B cell (primary cell): ENCODE data around the gene JCHAIN. TPM values are rescaled to one million over a fixed set of nuclear protein-coding genes. Genes with fewer than 3 reads are reported as not detected.
A peak's percentile ranks its signal among the peaks of the same experiment; 100 is the strongest.

ENCODE experiments used
- ATAC-seq: fragments of 200-7000 bp; cut with Tn5 transposase; one replicate; pipeline ENCODE4 v1.10.0; 2021; ENCODE audit warnings: low read depth, mild to moderate bottlenecking, moderate number of reproducible peaks, moderate library complexity
- CTCF ChIA-PET: fragments of 350-600 bp; sonication (Branson Sonifier 250); formaldehyde crosslinking; loops from one replicate; lab custom pipeline; 2021; ENCODE audit warnings: antibody characterized with exemption, inconsistent platforms; lab: Charles Lee
- POLR2A ChIA-PET: fragments of 350-600 bp; sonication (Branson Sonifier 250); formaldehyde crosslinking; loops from one replicate; lab custom pipeline; 2021; ENCODE audit warnings: antibody characterized with exemption; lab: Charles Lee
- DNase-seq: peaks from one replicate; pipeline ENCODE4 v3.0.0; 2013
- H2AFZ ChIP-seq: 2 replicates; pipeline ENCODE4 v1.6.1; 2012; ENCODE audit warnings: mild to moderate bottlenecking, low read depth, low read length; ENCODE audit not compliant: insufficient read depth, poor library complexity, severe bottlenecking
- H3K27ac ChIP-seq, 2 donors: 1 replicate in 1 of 2; 2 replicates in 1 of 2; pipeline ENCODE4 v1.5.1; 2012 to 2013; ENCODE audit warnings: low read length in 2 of 2, mild to moderate bottlenecking in 2 of 2, moderate library complexity in 1 of 2
- H3K27me3 ChIP-seq, 4 experiments: fragments of 200-600 bp in 1 of 4; sonication (generic) in 1 of 4; replicated peaks in 1 of 4; 1 replicate in 2 of 4; 2 replicates in 2 of 4; pipeline versions ENCODE4 v1.6.1 to v1.7.0; 2013 to 2016; ENCODE audit warnings: low read length in 3 of 4, mild to moderate bottlenecking in 2 of 4, mixed read lengths in 1 of 4, moderate library complexity in 1 of 4; ENCODE audit not compliant: insufficient read depth in 4 of 4, control insufficient read depth in 3 of 4; ENCODE audit errors: control extremely low read depth in 1 of 4
- H3K36me3 ChIP-seq, 2 experiments: replicated peaks in 1 of 2; 1 replicate in 1 of 2; 2 replicates in 1 of 2; pipeline versions ENCODE4 v1.6.1 to v1.7.1; 2013; ENCODE audit warnings: low read length in 1 of 2; ENCODE audit not compliant: insufficient read depth in 2 of 2, control insufficient read depth in 1 of 2; ENCODE audit errors: control extremely low read depth in 1 of 2, extremely low read depth in 1 of 2
- H3K4me1 ChIP-seq, 2 donors: fragments of 200-600 bp in 1 of 2; sonication (generic) in 1 of 2; 1 replicate in 1 of 2; 2 replicates in 1 of 2; pipeline versions ENCODE4 v1.5.1 to v1.6.1; 2013 to 2017; ENCODE audit warnings: low read length in 2 of 2; ENCODE audit not compliant: control insufficient read depth in 2 of 2, insufficient read depth in 2 of 2
- H3K4me2 ChIP-seq: replicated peaks from 2 replicates; pipeline ENCODE3; 2012; ENCODE audit warnings: mild to moderate bottlenecking, low read depth, low read length; ENCODE audit not compliant: poor library complexity, severe bottlenecking
- H3K4me3 ChIP-seq, 5 experiments: fragments of 200-600 bp in 1 of 5; sonication (generic) in 1 of 5; 1 replicate in 3 of 5; 2 replicates in 2 of 5; pipeline versions ENCODE4 v1.5.1 to v1.7.0; 2011 to 2016; ENCODE audit warnings: low read length in 4 of 5, mild to moderate bottlenecking in 4 of 5, low read depth in 2 of 5, control low read depth in 1 of 5, moderate library complexity in 1 of 5; ENCODE audit not compliant: insufficient read depth in 1 of 5; ENCODE audit errors: control extremely low read depth in 1 of 5, extremely low read depth in 1 of 5
- H3K79me2 ChIP-seq: fragments of 200-600 bp; sonication (generic); one replicate; pipeline ENCODE4 v1.6.0; 2016; ENCODE audit warnings: low read length; ENCODE audit not compliant: control insufficient read depth, insufficient read depth
- H3K9ac ChIP-seq: fragments of 200-600 bp; sonication (generic); 2 replicates; pipeline ENCODE4 v1.6.1; 2017; ENCODE audit warnings: mild to moderate bottlenecking, low read length, moderate library complexity
- H3K9me3 ChIP-seq, 3 donors: one replicate each; pipeline versions ENCODE4 v1.6.1 to v1.7.1; 2013; ENCODE audit warnings: low read length in 2 of 3; ENCODE audit not compliant: control insufficient read depth in 2 of 3, insufficient read depth in 1 of 3; ENCODE audit errors: control extremely low read depth in 1 of 3
- H4K20me1 ChIP-seq: 2 replicates; pipeline ENCODE4 v1.6.0; 2012; ENCODE audit warnings: mild to moderate bottlenecking, low read length; ENCODE audit not compliant: insufficient read depth, control insufficient read depth, poor library complexity, severe bottlenecking
- H3K27ac Mint-ChIP-seq: one replicate; pipeline ENCODE4 v1.8.0; 2021; ENCODE audit warnings: mixed read lengths
- H3K27me3 Mint-ChIP-seq: one replicate; pipeline ENCODE4 v1.8.0; 2021; ENCODE audit warnings: mixed read lengths
- H3K4me1 Mint-ChIP-seq: one replicate; pipeline ENCODE4 v1.8.0; 2021; ENCODE audit warnings: mixed read lengths
- H3K4me3 Mint-ChIP-seq: one replicate; pipeline ENCODE4 v1.8.0; 2021; ENCODE audit warnings: mixed read lengths
- H3K9me3 Mint-ChIP-seq: one replicate; pipeline ENCODE4 v1.8.0; 2022; ENCODE audit warnings: mixed read lengths; ENCODE audit not compliant: insufficient read depth
- CTCF ChIP-seq: fragments of 200-600 bp; IDR thresholded peaks from one replicate; pipeline ENCODE4 v1.8.0; 2022; ENCODE audit warnings: antibody characterized with exemption, mild to moderate bottlenecking
- EZH2 ChIP-seq: IDR thresholded peaks from 2 replicates; pipeline ENCODE4 v1.6.1; 2012; ENCODE audit warnings: borderline replicate concordance, low read depth, mild to moderate bottlenecking, moderate library complexity, low read length; ENCODE audit not compliant: insufficient read depth, poor library complexity, severe bottlenecking
- WGBS: methylation state at CpG from one replicate; pipeline ENCODE4 v1.1.5; 2013; ENCODE audit warnings: missing lambda C conversion rate; ENCODE audit not compliant: insufficient coverage; 5-methylcytosine and 5-hydroxymethylcytosine counted together
- intact Hi-C: fragments of 100-400 bp; cut with micrococcal nuclease; formaldehyde crosslinking; loops from one replicate; pipeline ENCODE4 v1.10.0; 2022
- polyA plus RNA-seq: library from polyadenylated mRNA; depleted of rRNA; stranded (reverse); fragments of >200 nt; gene quantifications from 2 replicates; pipeline ENCODE4 v1.2.3, GENCODE V29; 2012
- total RNA-seq, 2 donors: library from RNA; stranded (reverse); fragments of 120-200 nt in 1 of 2; gene quantifications; 1 replicate in 1 of 2; 2 replicates in 1 of 2; pipeline versions ENCODE4 v1.2.3 to v1.2.4, GENCODE V29; 2013 to 2022

The JCHAIN gene
- total and polyA plus RNA-seq, 2 donors (not counting 1 experiment from before 2014, with no cell fraction given): 90.8 to 441 TPM

GRCh38 chr4:70704931-70705182 lies 38.5 kb upstream of the JCHAIN start:
- H3K9me3 Mint-ChIP-seq: no peaks in the 10 kb centered on the region
- peak overlapping the region in 1 of 2 donors; percentile 80 for H3K27ac ChIP-seq
- CTCF ChIA-PET: interaction anchor here (1.0 to 4.2 kb wide), 13 partner anchors 14 to 306 kb away, joined by 3 to 59 read pairs (median 6); partner anchors contain the start of genes GRSF1, MOB1B and UTP3
- H2AFZ ChIP-seq: peak overlapping the region; percentile 93
- H3K4me1 Mint-ChIP-seq: peaks cover 27% of the 10 kb centered on the region
- no peaks in the 10 kb centered on the region for H3K9me3 ChIP-seq
- no peaks in the 10 kb centered on the region for H3K27me3 ChIP-seq
- H3K79me2 ChIP-seq: peaks cover 26% of the 10 kb centered on the region
- peaks cover 17 to 25% of the 10 kb centered on the region in 2 donors for H3K4me1 ChIP-seq
- H4K20me1 ChIP-seq: no peaks in the 10 kb centered on the region
- peak overlapping the region; percentile 80 for H3K4me2 ChIP-seq
- DNase-seq (no peak), ATAC-seq (peak; percentile 28)
- H3K27me3 Mint-ChIP-seq: no peaks in the 10 kb centered on the region
- intact Hi-C loops: loop anchor here (1.0 to 5.0 kb wide), 8 partner anchors 17 to 288 kb away; partner anchors contain the start of genes DCK, GRSF1, MOB1B and UTP3
- WGBS: under 1% methylated on average over 39 of the region's 39 CpGs
- H3K36me3 ChIP-seq: no peaks in the 10 kb centered on the region
- peak overlapping the region; percentile 98 for H3K27ac Mint-ChIP-seq
- peak overlapping the region; percentile 78 for H3K9ac ChIP-seq
- TF ChIP-seq CTCF (no peak), EZH2 (no peak)
- peak overlapping the region; percentile 91 for H3K4me3 Mint-ChIP-seq
- peak overlapping the region in 4 of 5 experiments; percentile 77 to 88 (median 84) for H3K4me3 ChIP-seq
- POLR2A ChIA-PET: interaction anchor here (0.5 to 3.2 kb wide), 10 partner anchors 13 to 290 kb away, joined by 3 to 29 read pairs (median 4); partner anchors contain the start of genes GRSF1 and UTP3

GRCh38 chr4:70704215-70704930 lies 38.1 kb upstream of the JCHAIN start:
- Histone ChIP-seq H3K27ac (peak overlapping the region; percentile 62 to 80), H4K20me1 (no peaks in the 10 kb centered on the region), H3K9me3 (no peaks in the 10 kb centered on the region), H3K9ac (peak overlapping the region; percentile 78), H2AFZ (peak overlapping the region; percentile 93), H3K4me3 (peak overlapping the region; percentile 2 to 88 (median 82)), H3K4me2 (peak overlapping the region; percentile 80), H3K27me3 (no peaks in the 10 kb centered on the region), H3K4me1 (peaks cover 17 to 25% of the 10 kb centered on the region in 2 donors), H3K36me3 (no peaks in the 10 kb centered on the region), H3K79me2 (peaks cover 22% of the 10 kb centered on the region)
- peak; percentile 70 for ATAC-seq
- Mint-ChIP-seq H3K27ac (peak overlapping the region; percentile 98), H3K4me1 (peaks cover 25% of the 10 kb centered on the region), H3K4me3 (peak overlapping the region; percentile 91), H3K27me3 (no peaks in the 10 kb centered on the region), H3K9me3 (no peaks in the 10 kb centered on the region)
- ChIA-PET POLR2A (interaction anchor here (0.5 to 3.2 kb wide), 15 partner anchors 9 to 291 kb away, joined by 3 to 29 read pairs (median 4); partner anchors contain the start of genes GRSF1 and UTP3), CTCF (interaction anchor here (0.7 to 4.2 kb wide), 23 partner anchors 9 to 306 kb away, joined by 3 to 59 read pairs (median 3); partner anchors contain the start of genes DCK, GRSF1, MOB1B and RUFY3)
- no peak for TF ChIP-seq EZH2
- peak; percentile 12 for TF ChIP-seq CTCF
- intact Hi-C loops: loop anchor here (1.0 to 2.0 kb wide), 3 partner anchors 16 to 135 kb away; partner anchors contain the start of genes GRSF1 and UTP3
- DNase-seq: peak; percentile 85
- under 1% methylated on average over 53 of the region's 58 CpGs for WGBS
